Measurements from ENCODE around the gene MAPKAP1. TPM values are rescaled to one million over a fixed set of nuclear protein-coding genes. Genes with fewer than 3 reads are reported as not detected.

The MAPKAP1 gene
- polyA plus RNA-seq, 1 donor from 2014 or later = 57.5 TPM

GRCh38 chr9:125462861-125463291, 244.1 kb downstream of the MAPKAP1 start:
- Histone ChIP-seq H3F3A (ENCODE audit: insufficient read depth, low read length, poor library complexity, severe bottlenecking) (no peaks in the 10 kb centered on the region), H3K79me2 (replicated peaks; ENCODE audit: insufficient read depth, low read length) (no peaks in the 10 kb centered on the region), H3K36me3 (ENCODE audit: insufficient read depth, low read length) (no peaks in the 10 kb centered on the region), H3K27me3 (ENCODE audit: insufficient read depth, low read depth, low read length) (no peaks in the 10 kb centered on the region), H3K9me3 (ENCODE audit: low read length) (peaks cover 2% of the 10 kb centered on the region), H3K9ac (ENCODE audit: low read length) (no peak overlapping the region), H3K4me3 (ENCODE audit: low read length) (no peak overlapping the region), H3K27ac (ENCODE audit: low read length) (no peak overlapping the region), H3K4me2 (ENCODE audit: low read length) (peak overlapping the region; percentile 21), H4K20me1 (ENCODE audit: insufficient read depth) (no peaks in the 10 kb centered on the region), H2AFZ (ENCODE audit: low read depth, low read length) (no peak overlapping the region), H3K9me2 (ENCODE audit: insufficient read depth, low read length) (no peaks in the 10 kb centered on the region)
- TF ChIP-seq EP300 (conservative IDR thresholded peaks at IDR 0.05; ENCODE audit: poor library complexity, severe bottlenecking) (peak; percentile 24), RAD21 (conservative IDR thresholded peaks at IDR 0.05) (no peak), TAF1 (IDR thresholded peaks at IDR 0.05; ENCODE audit: low read depth) (no peak), CTCF (IDR thresholded peaks at IDR 0.05; ENCODE audit: poor library complexity, severe bottlenecking) (no peak), REST (IDR thresholded peaks at IDR 0.05; ENCODE audit: borderline replicate concordance) (peak; percentile 25), MXI1 (conservative IDR thresholded peaks at IDR 0.05; ENCODE audit: poor library complexity, severe bottlenecking) (no peak), EZH2 (IDR thresholded peaks at IDR 0.05; ENCODE audit: borderline replicate concordance, insufficient read depth, low read length, poor library complexity, severe bottlenecking) (no peak), POLR2AphosphoS5 (IDR thresholded peaks at IDR 0.05) (no peak)

- Histone ChIP-seq H3K9me3 (ENCODE audit: low read length) (peaks cover 8% of the 10 kb centered on the region), H2AFZ (ENCODE audit: low read depth, low read length) (no peak overlapping the region), H3K4me3 (ENCODE audit: low read length) (no peak overlapping the region), H3K27ac (ENCODE audit: low read length) (no peak overlapping the region), H4K20me1 (ENCODE audit: insufficient read depth) (no peaks in the 10 kb centered on the region), H3K4me2 (ENCODE audit: low read length) (no peak overlapping the region), H3K27me3 (ENCODE audit: insufficient read depth, low read depth, low read length) (no peaks in the 10 kb centered on the region), H3K36me3 (ENCODE audit: insufficient read depth, low read length) (no peaks in the 10 kb centered on the region), H3K79me2 (replicated peaks; ENCODE audit: insufficient read depth, low read length) (no peaks in the 10 kb centered on the region), H3K9ac (ENCODE audit: low read length) (no peak overlapping the region), H3K9me2 (ENCODE audit: insufficient read depth, low read length) (no peaks in the 10 kb centered on the region), H3F3A (ENCODE audit: insufficient read depth, low read length, poor library complexity, severe bottlenecking) (no peaks in the 10 kb centered on the region)
- no peak for TF ChIP-seq POLR2AphosphoS5 (IDR thresholded peaks at IDR 0.05)
Measured at GRCh38 chr9:125461636-125462190, 245.3 kb downstream of the MAPKAP1 start.
